Activated CD8-positive, alpha-beta memory T cell treated with anti-CD3 and anti-CD28 coated beads for 48 hours (primary cell): ENCODE results near the gene NOP9.
A peak's percentile ranks its signal among the peaks of the same experiment; 100 is the strongest.

Experiments used
- DNase-seq, 3 experiments: peaks; one replicate each; pipeline ENCODE4 v3.0.0-alpha.2; 2020; ENCODE audit warnings: low read depth in 2 of 3, low spot score in 2 of 3

Gene NOP9

DNA sequence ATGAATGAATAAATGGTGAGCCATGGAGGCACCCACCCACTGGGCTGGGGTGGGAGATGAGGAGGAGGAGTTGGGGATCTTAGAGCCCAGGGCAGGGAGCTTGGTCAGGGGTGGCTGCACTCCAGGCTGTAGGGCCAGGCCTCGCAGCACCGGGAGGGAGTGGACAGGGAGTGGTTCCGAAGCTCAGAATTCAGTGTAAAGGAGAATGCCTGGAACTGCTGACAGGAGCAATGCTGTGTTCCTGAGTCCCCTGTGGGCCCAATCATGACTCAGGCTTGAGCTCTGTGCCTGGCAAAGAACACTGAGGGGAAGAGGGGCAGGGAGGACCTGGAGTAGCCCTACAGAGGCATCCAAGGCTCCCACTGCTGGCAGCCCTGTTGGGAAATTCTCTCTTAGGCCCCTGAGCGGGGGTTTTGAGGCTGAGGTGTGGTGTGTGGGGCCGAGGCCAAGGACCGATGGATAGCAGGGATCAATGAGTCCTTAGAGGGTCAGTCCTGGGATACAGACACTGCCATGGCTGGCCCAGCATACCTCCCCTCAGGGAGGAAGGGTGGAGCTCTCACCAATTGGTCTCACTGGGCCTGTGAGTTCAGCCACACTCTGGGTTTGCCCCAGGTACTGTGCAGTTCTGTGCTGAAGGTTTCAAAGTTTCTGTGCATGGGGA, 18.7 kb upstream of the NOP9 start:
- DNase-seq, result no peak

GRCh38 chr14:24281636-24282035, 18.0 kb upstream of the NOP9 start:
- no peak for DNase-seq

DNA sequence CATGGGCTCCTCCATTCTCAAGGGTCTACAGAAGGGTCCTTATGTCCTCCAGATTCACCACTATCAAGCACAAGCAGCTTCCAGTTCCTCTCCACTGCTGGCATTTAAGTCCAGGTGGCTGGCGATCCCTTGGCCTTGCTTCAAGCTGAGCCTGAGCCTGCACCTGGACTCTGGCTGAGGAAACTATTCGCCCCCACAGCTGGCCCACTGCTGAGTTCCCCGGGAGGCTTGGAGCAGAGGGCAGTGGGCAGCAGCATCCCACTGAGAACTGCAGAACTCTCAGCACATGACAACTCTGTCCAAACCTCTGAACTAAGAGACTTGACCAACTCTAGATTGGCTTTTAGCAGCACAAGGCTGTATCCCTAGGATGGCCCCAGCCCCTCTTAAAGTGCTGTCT, 16.9 kb upstream of the NOP9 start:
- DNase-seq, result no peak

DNA sequence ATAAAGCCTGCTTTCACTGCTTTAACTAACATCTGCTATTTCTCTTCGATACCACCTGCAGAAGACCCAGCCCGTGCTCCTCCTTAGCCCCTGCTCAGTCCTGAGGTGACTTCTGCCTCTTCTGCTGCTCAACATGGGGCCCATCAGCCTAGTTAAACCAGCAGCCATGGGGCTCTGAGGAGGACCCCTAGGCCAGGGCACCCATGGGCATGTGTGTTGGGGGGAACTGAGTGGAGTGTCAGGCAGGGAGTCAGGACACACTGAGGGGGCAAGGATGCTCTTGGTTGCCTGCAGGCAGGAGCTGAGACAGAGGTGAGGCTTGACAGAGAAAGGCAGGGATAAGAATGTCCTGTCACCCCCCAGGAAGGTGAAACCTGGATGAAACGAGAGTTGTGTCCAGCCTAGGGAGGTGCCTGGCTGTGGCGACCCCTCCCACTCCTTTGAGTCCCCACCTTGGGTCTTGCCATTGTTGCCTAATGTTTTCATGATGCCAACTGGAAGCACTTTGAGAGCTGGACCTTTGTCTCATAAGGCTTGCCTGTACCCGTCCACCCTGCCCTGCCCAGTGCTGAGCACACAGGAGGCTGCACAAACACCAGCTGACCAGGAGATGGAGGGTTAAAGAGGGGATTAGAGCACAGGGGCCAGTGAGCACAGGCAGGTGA, 15.7 kb upstream of the NOP9 start:
- no peak for DNase-seq

- DNase-seq, result no peak
These were observed 15.1 kb upstream of the NOP9 start for GRCh38 chr14:24284501-24285035.

GRCh38 chr14:24285351-24285750, 14.3 kb upstream of the NOP9 start:
- no peak for DNase-seq

DNA sequence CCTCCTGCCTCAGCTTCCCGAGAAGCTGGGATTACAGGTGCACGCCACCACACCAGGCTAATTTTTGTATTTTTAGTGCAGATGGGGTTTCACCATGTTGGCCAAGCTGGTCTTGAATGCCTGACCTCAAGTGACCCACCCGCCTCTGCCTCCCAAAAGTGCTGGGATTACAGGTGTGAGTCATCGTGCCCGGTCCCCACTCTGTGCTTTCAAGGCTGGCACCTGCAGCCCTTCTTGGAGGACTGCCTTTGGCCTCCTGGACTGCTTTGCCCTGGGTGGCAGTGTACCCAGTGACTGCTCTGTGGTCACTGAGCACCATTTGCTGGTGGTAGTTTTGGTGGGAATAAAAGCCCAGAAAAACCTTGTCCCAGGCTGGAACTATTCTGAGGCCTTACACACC, 12.7 kb upstream of the NOP9 start:
- DNase-seq, result no peak

DNA sequence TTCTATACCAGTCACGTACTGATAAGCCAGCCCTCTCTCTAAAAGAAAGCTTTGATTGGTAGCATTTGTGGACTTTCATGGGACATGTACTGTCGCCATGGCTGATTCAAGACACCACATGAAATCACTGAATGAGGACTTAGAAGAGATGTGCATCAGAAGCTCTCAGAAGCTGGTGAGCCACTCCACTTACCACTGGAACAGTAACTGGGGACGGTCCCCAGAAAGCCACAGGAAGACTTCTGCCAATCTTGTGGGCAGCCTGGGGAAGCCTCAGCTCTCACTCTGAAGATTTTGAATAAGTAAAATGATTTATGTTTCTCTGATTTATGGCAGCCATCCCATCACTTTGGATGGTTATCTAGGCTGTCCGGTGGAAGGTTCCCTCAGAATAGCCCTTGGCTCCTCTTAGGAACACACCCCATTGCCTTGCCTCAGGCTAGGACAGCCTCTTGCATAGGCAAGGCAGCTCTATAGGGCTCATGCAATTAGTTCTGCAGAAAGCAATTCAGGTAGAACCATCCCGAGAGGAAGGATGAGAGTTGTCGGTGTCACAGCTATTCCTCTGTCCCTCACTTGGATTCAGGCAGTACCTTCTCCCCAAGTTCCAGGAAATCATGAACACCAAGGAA, 9.9 kb upstream of the NOP9 start:
- DNase-seq, result no peak

DNA sequence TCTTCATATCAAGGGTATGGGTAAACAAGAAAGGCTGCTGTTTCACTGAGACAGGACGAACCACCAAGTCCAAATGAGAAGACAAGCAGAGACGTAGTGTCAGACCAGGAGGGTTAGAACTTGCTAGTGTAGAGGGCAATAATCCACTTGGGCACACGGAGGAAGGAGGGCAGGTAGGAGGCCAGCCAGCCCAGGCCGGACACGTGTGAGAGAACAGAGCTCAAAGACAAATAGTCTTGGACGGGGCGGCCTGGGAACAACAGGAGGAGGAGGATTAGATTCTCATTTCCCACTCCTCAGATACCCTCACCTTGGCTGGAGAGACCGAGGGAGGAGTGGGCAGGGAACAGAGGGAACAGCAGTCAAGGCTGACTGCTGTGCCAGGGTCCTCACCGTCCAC, 8.9 kb upstream of the NOP9 start:
- no peak for DNase-seq

DNA sequence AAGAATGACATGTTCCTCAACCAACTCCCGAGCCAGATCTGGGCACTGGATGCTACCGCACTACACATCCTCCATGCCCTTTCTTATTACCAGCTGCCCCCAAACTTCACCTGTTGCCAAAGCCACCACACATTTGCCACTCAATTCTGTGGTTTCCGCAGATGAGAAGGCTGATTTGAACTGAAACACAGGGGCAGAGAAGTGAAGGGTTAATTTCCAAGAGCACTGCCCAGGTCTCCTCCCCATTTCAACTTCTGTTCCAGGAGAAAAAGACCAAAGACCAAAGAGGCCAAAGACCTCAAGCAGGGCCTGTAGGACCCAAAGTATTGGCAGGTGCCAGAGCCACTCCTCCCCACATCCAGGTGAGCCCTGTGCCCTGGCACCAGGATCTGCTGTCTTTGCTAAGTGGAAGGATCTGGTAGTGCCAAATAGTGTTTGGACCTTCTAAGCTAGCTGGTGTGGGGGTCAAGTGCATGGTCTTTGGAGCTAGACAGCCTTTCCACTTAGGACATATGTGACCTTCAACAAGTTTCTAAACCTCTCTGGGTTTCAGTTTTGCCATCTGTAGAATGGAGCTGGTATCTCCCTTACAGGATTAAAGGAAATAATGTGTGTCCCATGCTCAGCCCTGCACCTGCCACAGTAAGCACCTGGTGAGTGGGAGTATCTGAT, 8.1 kb upstream of the NOP9 start:
- DNase-seq, result no peak

GRCh38 chr14:24292118-24292807, 7.4 kb upstream of the NOP9 start:
- no peak for DNase-seq

DNA sequence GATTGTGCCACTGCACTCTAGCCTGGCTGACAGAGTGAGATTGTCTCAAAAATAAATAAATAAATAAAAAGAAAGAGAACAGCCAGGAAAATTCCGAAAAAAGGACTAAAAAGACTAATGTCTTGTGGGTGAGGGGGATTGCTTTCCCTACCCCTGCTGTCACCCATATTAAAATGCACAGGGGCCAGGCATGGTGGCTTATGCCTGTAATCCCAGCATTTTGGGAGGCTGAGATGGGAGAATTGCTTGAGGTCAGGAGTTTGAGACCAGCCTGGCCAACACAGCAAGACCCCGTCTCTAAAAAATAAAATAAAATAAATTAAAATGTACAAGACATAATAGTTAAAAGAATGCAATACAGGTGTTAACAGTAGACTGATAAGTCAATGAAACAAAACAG, 6.1 kb upstream of the NOP9 start:
- DNase-seq, result no peak

- peak in 2 of 3 experiments; percentile 40 to 41 for DNase-seq
These were observed 3.1 kb upstream of the NOP9 start for GRCh38 chr14:24296341-24297157.

- DNase-seq, result no peak
These were observed 2.3 kb upstream of the NOP9 start for GRCh38 chr14:24297190-24297964.

- no peak for DNase-seq
These were observed 777 bp upstream of the NOP9 start for GRCh38 chr14:24298892-24299254.

DNA sequence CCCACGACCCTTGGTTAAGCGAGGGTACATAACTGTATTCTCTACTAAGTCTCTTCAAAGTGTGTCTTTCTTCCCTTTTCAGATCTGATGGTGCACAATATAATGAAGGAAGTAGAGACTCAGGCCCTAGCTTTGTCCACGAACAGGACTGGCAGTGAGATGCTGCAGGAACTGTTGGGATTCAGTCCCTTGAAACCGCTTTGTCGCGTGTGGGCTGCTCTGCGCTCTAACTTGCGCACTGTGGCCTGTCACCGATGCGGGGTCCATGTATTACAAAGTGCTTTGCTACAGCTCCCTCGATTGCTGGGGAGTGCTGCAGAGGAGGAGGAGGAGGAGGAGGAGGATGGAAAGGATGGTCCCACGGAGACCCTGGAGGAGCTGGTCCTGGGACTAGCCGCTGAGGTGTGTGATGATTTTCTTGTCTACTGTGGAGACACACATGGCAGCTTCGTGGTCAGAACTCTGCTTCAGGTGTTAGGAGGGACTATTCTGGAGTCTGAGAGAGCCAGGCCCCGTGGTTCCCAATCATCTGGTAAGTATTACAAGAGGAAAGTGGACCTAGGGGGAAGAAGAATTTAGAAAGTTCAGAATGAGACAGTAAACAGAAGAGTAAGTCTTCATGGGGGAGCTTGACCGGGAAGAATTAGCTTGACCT, 803 bp downstream of the NOP9 start:
- DNase-seq, result no peak

GRCh38 chr14:24304019-24304387, 4.4 kb downstream of the NOP9 start:
- DNase-seq, result no peak

- DNase-seq, result no peak
These were observed 7.5 kb downstream of the NOP9 start for GRCh38 chr14:24307156-24307574.
